ENCODE measurements around the gene RGS6. TPM values are rescaled to one million over a fixed set of nuclear protein-coding genes. Genes with fewer than 3 reads are reported as not detected.

The RGS6 gene
- total RNA-seq, 2 experiments from 2014 or later: not detected

DNA sequence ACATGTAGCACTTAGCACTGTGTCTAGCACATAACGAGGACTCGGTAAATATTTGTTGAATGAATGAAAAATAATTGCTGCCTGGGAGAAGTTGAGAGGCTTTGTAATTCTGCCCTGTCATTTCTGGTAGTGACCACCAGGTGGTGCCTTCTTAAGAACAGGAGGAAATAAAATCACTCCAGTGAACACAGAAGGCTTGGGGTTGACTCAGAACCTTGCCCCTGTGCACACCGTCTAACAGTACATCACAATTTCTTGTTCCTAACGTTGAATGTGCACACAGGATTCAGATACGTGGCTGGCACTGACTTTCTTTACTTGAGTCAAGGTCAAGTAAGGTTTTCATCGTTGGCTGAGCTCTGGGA is 91.8 kb downstream of the RGS6 start:
- no peaks in the 10 kb centered on the region for H3K4me1 Mint-ChIP-seq (ENCODE audit: low read depth)
- no peaks in the 10 kb centered on the region for H3K36me3 Mint-ChIP-seq (ENCODE audit: low read depth)
- ATAC-seq (ENCODE audit: poor library complexity) (no peak), DNase-seq (peak in 8 of 14 experiments; percentile 0 to 53 (median 10))
- TF ChIP-seq, protein P1, sequence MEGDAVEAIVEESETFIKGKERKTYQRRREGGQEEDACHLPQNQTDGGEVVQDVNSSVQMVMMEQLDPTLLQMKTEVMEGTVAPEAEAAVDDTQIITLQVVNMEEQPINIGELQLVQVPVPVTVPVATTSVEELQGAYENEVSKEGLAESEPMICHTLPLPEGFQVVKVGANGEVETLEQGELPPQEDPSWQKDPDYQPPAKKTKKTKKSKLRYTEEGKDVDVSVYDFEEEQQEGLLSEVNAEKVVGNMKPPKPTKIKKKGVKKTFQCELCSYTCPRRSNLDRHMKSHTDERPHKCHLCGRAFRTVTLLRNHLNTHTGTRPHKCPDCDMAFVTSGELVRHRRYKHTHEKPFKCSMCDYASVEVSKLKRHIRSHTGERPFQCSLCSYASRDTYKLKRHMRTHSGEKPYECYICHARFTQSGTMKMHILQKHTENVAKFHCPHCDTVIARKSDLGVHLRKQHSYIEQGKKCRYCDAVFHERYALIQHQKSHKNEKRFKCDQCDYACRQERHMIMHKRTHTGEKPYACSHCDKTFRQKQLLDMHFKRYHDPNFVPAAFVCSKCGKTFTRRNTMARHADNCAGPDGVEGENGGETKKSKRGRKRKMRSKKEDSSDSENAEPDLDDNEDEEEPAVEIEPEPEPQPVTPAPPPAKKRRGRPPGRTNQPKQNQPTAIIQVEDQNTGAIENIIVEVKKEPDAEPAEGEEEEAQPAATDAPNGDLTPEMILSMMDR (IDR thresholded peaks at IDR 0.05): peak; percentile 67
- H3K4me3 Mint-ChIP-seq: no peak overlapping the region
- Histone ChIP-seq H3K4me3 (ENCODE audit: low read length) (no peak overlapping the region), H3K36me3 (ENCODE audit: insufficient read depth, low read length) (no peaks in the 10 kb centered on the region), H3K9me3 (ENCODE audit: control insufficient read depth in 1 of 2, insufficient read depth in 1 of 2, low read length in 2 of 2) (no peaks in the 10 kb centered on the region), H3K27me3 (ENCODE audit: control insufficient read depth in 1 of 2, insufficient read depth in 2 of 2, low read length in 2 of 2) (peaks cover 0 to 10% of the 10 kb centered on the region in 2 experiments), H3K27ac (ENCODE audit: low read depth in 1 of 2, low read length in 2 of 2) (no peak overlapping the region), H3K4me1 (ENCODE audit: insufficient read depth, low read length) (no peaks in the 10 kb centered on the region)
- ChIA-PET POLR2A (no interaction called here), CTCF (no interaction called here)
- no peaks in the 10 kb centered on the region for H3K9me3 Mint-ChIP-seq
- no peak overlapping the region for H3K27ac Mint-ChIP-seq
- peaks cover 46% of the 10 kb centered on the region for H3K27me3 Mint-ChIP-seq
- intact Hi-C loops (cut with DNase I, micrococcal nuclease): loop anchor here (2.0 to 10.0 kb wide), 3 partner anchors 397 to 881 kb away; no protein-coding TSS in a partner anchor

DNA sequence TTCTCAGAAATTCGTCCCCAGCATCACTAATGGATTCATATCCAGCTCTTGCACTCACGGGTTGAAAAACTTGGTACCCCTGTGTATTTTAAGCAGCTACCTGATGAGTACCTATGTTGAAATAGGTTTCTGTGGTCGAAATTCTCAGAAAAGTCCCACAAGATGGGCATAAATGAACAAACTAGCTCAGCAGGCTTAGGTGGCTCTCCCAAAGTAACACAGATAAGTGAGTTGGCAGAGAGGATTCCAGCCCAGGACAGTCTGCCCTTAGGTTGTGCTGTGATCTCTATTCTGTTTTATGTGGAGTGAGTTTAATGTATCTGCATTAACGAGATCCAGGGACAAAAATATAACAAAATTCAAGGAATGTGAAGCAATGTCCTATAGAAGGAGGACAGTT is 92.3 kb downstream of the RGS6 start:
- no peaks in the 10 kb centered on the region for H3K4me1 Mint-ChIP-seq (ENCODE audit: low read depth)
- H3K27ac Mint-ChIP-seq: no peak overlapping the region
- H3K36me3 Mint-ChIP-seq (ENCODE audit: low read depth): no peaks in the 10 kb centered on the region
- POLR2A ChIA-PET: no interaction called here
- Histone ChIP-seq H3K4me3 (ENCODE audit: low read length) (no peak overlapping the region), H3K27me3 (ENCODE audit: control insufficient read depth in 1 of 2, insufficient read depth in 2 of 2, low read length in 2 of 2) (peaks cover 0 to 10% of the 10 kb centered on the region in 2 experiments), H3K9me3 (ENCODE audit: control insufficient read depth in 1 of 2, insufficient read depth in 1 of 2, low read length in 2 of 2) (no peaks in the 10 kb centered on the region), H3K4me1 (ENCODE audit: insufficient read depth, low read length) (no peaks in the 10 kb centered on the region), H3K36me3 (ENCODE audit: insufficient read depth, low read length) (no peaks in the 10 kb centered on the region), H3K27ac (ENCODE audit: low read depth in 1 of 2, low read length in 2 of 2) (no peak overlapping the region)
- no peak for ATAC-seq (ENCODE audit: poor library complexity)
- CTCF ChIA-PET: no interaction called here
- no peaks in the 10 kb centered on the region for H3K9me3 Mint-ChIP-seq
- H3K27me3 Mint-ChIP-seq: peaks cover 42% of the 10 kb centered on the region
- intact Hi-C loops (cut with DNase I, micrococcal nuclease): loop anchor here (2.0 to 10.0 kb wide), 3 partner anchors 396 to 880 kb away; no protein-coding TSS in a partner anchor
- DNase-seq: no peak
- TF ChIP-seq, protein P1 (IDR thresholded peaks at IDR 0.05): no peak
- H3K4me3 Mint-ChIP-seq: no peak overlapping the region

DNA sequence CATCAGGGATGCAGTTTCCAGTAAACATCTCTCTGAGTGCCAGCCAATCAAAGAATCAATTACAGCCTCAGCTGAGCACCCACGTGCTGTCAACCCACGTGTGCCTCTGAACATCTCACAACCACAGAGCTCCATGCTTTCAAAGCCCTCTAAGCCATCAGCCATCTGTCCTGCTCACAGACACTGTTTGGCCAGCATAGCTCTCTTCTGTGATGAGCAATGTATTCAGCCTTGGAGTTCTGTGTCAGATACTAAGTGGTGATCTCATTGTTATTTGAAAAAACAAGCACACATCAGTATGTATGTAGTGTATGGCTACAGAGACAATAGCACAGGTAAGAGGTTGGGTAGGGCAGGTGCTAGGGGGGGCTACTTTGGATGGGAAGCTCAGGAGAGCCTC is 94.3 kb downstream of the RGS6 start:
- Histone ChIP-seq H3K4me3 (ENCODE audit: low read length) (no peak overlapping the region), H3K27me3 (ENCODE audit: control insufficient read depth in 1 of 2, insufficient read depth in 2 of 2, low read length in 2 of 2) (peaks cover 0 to 10% of the 10 kb centered on the region in 2 experiments), H3K36me3 (ENCODE audit: insufficient read depth, low read length) (no peaks in the 10 kb centered on the region), H3K27ac (ENCODE audit: low read depth in 1 of 2, low read length in 2 of 2) (no peak overlapping the region), H3K4me1 (ENCODE audit: insufficient read depth, low read length) (no peaks in the 10 kb centered on the region), H3K9me3 (ENCODE audit: control insufficient read depth in 1 of 2, insufficient read depth in 1 of 2, low read length in 2 of 2) (no peaks in the 10 kb centered on the region)
- Mint-ChIP-seq H3K4me3 (no peak overlapping the region), H3K27me3 (peaks cover 30% of the 10 kb centered on the region), H3K9me3 (peaks cover 2% of the 10 kb centered on the region), H3K27ac (no peak overlapping the region), H3K36me3 (ENCODE audit: low read depth) (no peaks in the 10 kb centered on the region), H3K4me1 (ENCODE audit: low read depth) (no peaks in the 10 kb centered on the region)
- intact Hi-C loops (cut with DNase I, micrococcal nuclease): loop anchor here in 1 of 2 experiments (10.0 kb wide), 1 partner anchor 398 kb away; no protein-coding TSS in a partner anchor
- TF ChIP-seq, protein P1 (IDR thresholded peaks at IDR 0.05): no peak
- DNase-seq (no peak), ATAC-seq (ENCODE audit: poor library complexity) (no peak)
- CTCF ChIA-PET: no interaction called here
- POLR2A ChIA-PET: no interaction called here

Data from CD4-positive, alpha-beta T cell (primary cell).